Activated CD4-positive, alpha-beta T cell treated with anti-CD3 and anti-CD28 coated beads, Interleukin-2, Interleukin-4, amounts not matched to agents 100 ng/mL and 50 ng/mL, durations not matched to agents 16 hours and 8 hours (primary cell): ENCODE data around the gene ERCC6L2.

Experiments
- DNase-seq: peaks from one replicate; pipeline ENCODE4 v3.0.0-alpha.2; 2020; ENCODE audit warnings: low spot score

Gene ERCC6L2

DNA sequence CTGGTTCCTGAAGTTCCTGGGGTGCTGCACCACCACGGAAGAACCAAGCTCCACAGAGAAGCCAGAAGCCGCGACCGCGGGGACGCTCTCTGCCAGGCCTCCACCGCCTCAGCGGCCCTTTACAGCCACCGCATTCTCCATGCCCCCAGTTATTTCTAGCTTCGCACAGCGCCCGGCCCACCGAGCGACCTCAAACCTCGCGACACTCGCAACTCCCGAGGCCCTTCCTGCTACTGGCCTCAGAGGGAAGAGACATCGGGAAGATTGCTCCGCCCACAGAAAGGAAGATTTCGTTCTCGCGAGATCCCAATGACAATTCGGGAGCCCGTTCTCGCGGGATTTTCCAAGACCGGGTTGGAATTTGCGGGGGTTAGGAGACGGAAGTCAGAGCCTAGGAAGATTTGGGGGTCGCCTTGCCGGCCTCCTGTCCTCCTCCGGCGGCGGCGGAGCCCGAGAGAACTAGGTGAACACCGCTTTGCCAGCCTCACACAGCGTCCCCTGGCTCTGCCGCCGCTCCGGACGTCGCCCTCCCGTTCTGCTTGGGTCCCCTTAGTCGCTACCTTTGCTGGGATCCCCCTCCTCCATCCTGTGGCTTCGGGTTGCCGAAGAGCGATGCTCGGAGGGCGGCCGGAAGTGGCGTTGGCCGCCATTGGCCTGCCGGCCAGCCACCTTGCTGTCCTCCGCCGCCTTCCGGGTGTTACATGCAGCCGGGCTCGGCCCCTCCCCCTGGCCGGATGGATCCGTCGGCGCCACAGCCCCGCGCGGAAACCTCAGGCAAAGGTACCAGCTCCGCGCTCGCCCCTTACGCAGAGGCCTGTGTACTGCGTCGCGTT lies at the start of gene ERCC6L2:
Gene ERCC6L2, plus strand, starts transcription at position 387 of the 833 bp plus-strand sequence. Its CDS starts 348 bp downstream, at position 735.
- DNase-seq: peak; percentile 94

GRCh38 chr9:95826183-95826838 lies 49.2 kb upstream of the ERCC6L2 start:
- no peak for DNase-seq

- DNase-seq: no peak
These were observed 44.7 kb upstream of the ERCC6L2 start for GRCh38 chr9:95830768-95831167.

DNA sequence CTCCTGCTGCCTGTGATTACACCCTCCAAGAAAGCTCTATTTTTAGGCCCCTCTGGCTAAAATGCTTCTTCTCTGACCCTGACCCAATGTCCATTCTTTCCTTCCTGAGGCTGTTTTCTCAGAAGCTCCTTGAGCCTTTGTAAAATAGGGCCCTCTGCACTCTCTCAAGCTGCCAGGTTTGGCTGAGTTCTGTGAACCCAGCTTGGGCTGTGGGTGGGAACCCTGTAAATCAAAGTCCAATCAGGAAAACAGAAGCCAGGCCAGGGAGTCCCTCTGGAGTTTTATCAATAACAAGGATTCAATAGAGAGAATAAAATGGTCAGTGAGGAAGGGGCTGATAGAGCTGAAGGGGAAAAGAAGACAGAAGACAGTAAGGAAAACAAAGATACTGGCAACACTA lies 43.7 kb upstream of the ERCC6L2 start:
- DNase-seq: no peak

DNA sequence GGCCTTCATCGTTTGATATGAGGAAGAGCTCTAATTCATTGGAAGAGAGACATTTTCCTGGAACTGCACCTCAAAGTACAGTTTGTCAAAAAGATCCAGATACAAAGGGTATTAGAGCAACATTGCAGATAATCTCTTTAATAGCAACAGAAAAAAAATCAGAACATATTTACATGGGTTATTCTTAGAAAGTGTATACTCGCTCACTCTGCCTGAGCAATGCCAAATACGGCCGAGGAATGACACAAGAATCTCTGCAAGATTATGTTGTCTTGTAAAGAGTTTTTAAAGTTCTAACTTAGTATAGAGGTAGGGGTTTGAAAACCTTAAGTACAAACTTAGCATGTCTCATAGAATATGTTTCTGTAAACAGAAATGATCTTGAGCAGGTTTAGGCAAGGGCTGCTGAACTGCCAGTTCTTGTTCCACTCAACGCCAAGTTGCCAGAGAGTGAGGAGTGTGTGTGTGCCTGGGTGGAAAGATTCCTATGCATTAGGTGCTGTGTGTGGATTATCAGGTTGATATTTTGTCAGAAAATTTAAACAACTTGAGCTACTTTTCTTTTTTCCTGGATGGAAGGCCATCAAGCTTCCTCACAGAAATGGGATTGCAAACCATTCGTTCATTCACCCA lies 41.8 kb upstream of the ERCC6L2 start:
- no peak for DNase-seq

GRCh38 chr9:95834281-95834907 lies 41.1 kb upstream of the ERCC6L2 start:
- DNase-seq: peak; percentile 24

- DNase-seq: no peak
These were observed 40.1 kb upstream of the ERCC6L2 start for GRCh38 chr9:95835393-95835792.

DNA sequence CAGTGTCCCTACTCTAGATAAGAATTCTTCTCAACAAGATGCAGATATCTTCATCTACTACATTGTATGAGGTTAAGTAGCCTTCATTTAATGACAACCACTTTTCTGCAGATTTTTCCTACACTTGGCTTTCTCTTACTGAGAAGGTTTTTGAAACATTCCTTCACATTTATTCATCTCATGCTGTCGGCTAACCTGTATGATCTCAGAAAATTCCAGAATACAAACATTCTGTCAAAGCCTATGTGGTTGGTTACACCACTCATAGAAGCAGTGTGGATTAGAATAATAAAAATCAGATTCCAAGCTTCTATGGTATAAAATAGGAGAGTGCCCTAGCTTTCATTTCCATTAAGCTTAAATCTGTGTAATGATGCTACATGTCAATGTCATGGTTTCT lies 39.4 kb upstream of the ERCC6L2 start:
- DNase-seq: no peak

GRCh38 chr9:95839012-95839411 lies 36.5 kb upstream of the ERCC6L2 start:
- DNase-seq: no peak

DNA sequence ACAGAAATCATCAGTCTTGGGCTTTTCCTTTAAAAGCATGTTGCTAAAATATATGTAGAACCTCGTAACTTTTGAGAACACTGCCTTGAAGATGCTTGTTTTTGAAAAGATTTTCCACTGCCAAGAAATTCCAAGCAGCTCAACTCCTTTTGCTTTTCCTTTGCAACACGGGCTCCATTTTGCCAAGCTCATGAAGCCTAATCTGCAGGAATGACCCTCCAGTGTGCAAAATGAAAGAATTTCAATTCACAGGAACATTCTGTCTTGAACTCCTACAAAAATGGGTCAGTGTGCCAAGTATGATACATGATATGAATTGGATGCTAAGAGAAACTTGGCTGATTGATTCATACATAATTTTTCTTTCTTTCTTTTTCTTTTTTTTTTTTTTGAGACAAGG lies 35.4 kb upstream of the ERCC6L2 start:
- no peak for DNase-seq

DNA sequence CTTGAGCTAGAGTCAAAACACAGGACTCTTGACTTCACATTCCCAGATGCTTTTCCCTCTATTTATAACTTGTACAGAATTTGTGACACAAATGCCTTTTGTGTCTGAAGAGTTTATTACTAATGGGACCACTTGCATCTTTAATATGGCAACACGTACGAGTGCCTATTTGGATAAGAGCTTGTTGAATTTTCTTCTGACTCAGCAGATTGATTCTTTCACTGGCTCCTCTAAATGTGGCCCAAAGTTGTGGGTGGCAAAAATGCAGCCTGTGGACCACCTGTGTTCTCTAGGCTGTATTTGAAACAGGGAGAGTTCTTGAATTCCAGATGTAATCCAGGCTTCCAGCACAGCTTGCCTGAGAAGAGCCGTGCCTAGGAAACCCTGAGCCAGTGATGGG lies 34.1 kb upstream of the ERCC6L2 start:
- no peak for DNase-seq

GRCh38 chr9:95845751-95846150 lies 29.7 kb upstream of the ERCC6L2 start:
- no peak for DNase-seq

GRCh38 chr9:95848764-95849163 lies 26.7 kb upstream of the ERCC6L2 start:
- DNase-seq: no peak

DNA sequence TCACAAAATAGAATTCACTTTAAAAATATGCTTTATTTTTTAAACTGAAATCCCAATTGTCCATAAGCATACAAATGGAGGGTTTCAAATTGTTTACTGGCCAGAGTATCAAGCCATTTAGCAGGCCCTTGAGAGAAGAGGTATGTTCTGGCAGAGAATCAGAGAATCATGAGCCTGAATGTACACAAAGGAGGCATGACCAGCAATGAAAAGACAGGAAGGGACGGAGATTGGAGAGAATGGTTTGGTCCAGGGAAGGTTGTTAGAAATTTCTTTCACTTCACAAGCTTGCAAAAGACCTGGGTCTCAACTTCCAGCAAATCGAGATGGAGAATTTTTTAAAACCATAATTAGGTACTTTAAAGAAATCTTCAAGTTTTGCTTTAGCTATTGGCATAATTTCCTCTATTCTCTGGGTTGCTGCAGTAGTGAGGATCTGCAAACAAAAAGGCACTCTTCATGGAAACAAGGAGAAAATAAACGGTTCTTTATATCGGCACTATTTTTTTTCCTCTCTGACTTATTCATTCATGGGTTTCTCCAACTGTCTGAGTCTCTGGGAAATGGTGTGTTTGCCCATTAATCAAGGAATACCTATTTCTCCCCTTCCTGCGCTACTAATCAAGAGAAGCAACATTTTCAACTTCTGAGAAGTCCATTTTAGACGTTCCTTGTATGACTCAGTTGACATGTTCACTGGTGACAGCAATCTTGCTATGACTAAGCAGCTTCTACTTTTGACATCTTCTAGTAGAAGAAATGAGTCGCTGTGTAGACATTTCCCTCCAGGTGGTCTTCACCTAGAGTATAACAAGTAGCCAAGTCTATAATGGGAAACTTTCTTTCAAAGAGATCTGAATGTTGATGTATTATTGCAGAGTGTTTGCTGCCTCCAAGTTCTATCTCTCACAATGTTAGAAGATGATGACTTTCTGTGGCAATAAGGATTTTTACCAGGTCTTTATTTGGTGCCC lies 23.1 kb upstream of the ERCC6L2 start:
- DNase-seq: peak; percentile 94

- DNase-seq: no peak
These were observed 21.0 kb upstream of the ERCC6L2 start for GRCh38 chr9:95854386-95855020.

- no peak for DNase-seq
These were observed 19.5 kb upstream of the ERCC6L2 start for GRCh38 chr9:95855961-95856360.

DNA sequence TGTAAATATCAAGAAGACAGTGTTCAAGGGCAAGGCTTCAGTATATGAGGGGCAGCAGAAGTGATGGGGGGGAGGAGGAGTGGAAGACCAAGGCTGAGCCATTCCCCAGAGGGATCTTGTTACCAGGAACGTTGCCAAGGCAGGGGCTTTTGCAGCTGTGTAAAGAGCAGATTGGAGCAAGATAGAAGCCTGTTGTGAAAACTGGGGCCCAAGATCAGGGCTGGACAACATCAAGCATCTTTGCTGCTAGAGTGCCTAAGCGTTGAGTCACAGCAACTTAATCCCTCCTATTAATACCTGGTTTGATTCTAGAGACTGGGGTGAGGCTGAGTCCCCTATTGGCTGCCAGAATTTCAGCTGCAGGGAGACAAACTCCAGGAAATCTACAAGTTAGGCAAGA lies 18.4 kb upstream of the ERCC6L2 start:
- DNase-seq: no peak

- DNase-seq: no peak
These were observed 17.6 kb upstream of the ERCC6L2 start for GRCh38 chr9:95857896-95858295.

GRCh38 chr9:95862343-95862742 lies 13.1 kb upstream of the ERCC6L2 start:
- no peak for DNase-seq

GRCh38 chr9:95864852-95865580 lies 10.5 kb upstream of the ERCC6L2 start:
- DNase-seq: no peak
